Gastroesophageal sphincter (tissue), 4 donors: ENCODE measurements around the gene PLA2G7. TPM values are rescaled to one million over a fixed set of nuclear protein-coding genes. Genes with fewer than 3 reads are reported as not detected.

Experiments used
- ATAC-seq: fragments of 150-250 bp; one replicate; pipeline ENCODE4 v1.9.1; 2016; ENCODE audit warnings: mild to moderate bottlenecking, moderate library complexity
- H3K27ac ChIP-seq, 4 donors: fragments of 200-600 bp; sonication (generic) in 3 of 4; 1 replicate in 3 of 4; 2 replicates in 1 of 4; pipeline ENCODE4 v1.5.1; 2016 to 2019
- H3K27me3 ChIP-seq: fragments of 200-600 bp; sonication (generic); one replicate; pipeline ENCODE4 v1.5.1; 2019
- H3K36me3 ChIP-seq, 2 donors: fragments of 200-600 bp; sonication (generic); one replicate each; pipeline ENCODE4 v1.5.1; 2019; ENCODE audit warnings: control low read depth in 1 of 2
- H3K4me1 ChIP-seq, 3 donors: fragments of 200-600 bp; sonication (generic); 1 replicate in 2 of 3; 2 replicates in 1 of 3; pipeline ENCODE4 v1.5.1; 2016 to 2019; ENCODE audit warnings: control low read depth in 2 of 3
- H3K4me3 ChIP-seq, 2 donors: fragments of 200-600 bp; sonication (generic); one replicate each; pipeline ENCODE4 v1.5.1; 2019; ENCODE audit warnings: mild to moderate bottlenecking in 1 of 2, moderate library complexity in 1 of 2
- H3K9me3 ChIP-seq, 3 donors: fragments of 200-600 bp; sonication (generic); one replicate each; pipeline ENCODE4 v1.5.1; 2017 to 2019; ENCODE audit warnings: control low read depth in 2 of 3
- CTCF ChIP-seq, 4 experiments: fragments of 200-600 bp in 2 of 4; fragments of 450-650 bp in 2 of 4; sonication (generic) in 1 of 4; IDR thresholded peaks; one replicate each; pipeline ENCODE4 v1.5.1; 2017 to 2019; ENCODE audit warnings: antibody characterized with exemption in 4 of 4, mild to moderate bottlenecking in 2 of 4, moderate library complexity in 2 of 4
- EP300 ChIP-seq: sonication (generic); formaldehyde crosslinking; IDR thresholded peaks from one replicate; pipeline ENCODE4 v1.6.1; 2017; ENCODE audit warnings: antibody characterized with exemption, mild to moderate bottlenecking
- POLR2A ChIP-seq, 2 donors: fragments of 450-650 bp; IDR thresholded peaks; one replicate each; pipeline ENCODE4 v1.6.1; 2017; ENCODE audit warnings: antibody characterized with exemption in 2 of 2, mild to moderate bottlenecking in 2 of 2, moderate library complexity in 1 of 2
- POLR2AphosphoS5 ChIP-seq: sonication (generic); formaldehyde crosslinking; IDR thresholded peaks from one replicate; pipeline ENCODE4 v1.6.1; 2017; ENCODE audit warnings: antibody characterized with exemption
- WGBS, 2 donors: methylation state at CpG; one replicate each; pipeline ENCODE4 v1.1.5; 2018; ENCODE audit warnings: low coverage in 1 of 2; 5-methylcytosine and 5-hydroxymethylcytosine counted together
- total RNA-seq, 4 donors: library from RNA; depleted of rRNA; stranded (reverse); fragments of >200 nt; gene quantifications; one replicate each; pipeline ENCODE4 v1.1.0, GENCODE V29; 2016

The PLA2G7 gene
- total RNA-seq, 4 donors from 2014 or later, result not detected

- Histone ChIP-seq H3K27me3 (no peaks in the 10 kb centered on the region), H3K4me3 (no peak overlapping the region), H3K4me1 (peaks cover 0 to 6% (median 0%) of the 10 kb centered on the region in 3 donors), H3K36me3 (no peaks in the 10 kb centered on the region), H3K27ac (no peak overlapping the region), H3K9me3 (no peaks in the 10 kb centered on the region)
- 54 to 56% methylated on average over 7 of the region's 7 CpGs for WGBS, 2 donors
- no peak for ATAC-seq
- no peak for TF ChIP-seq CTCF (IDR thresholded peaks at IDR 0.05)
- TF ChIP-seq EP300, result no peak
- no peak for TF ChIP-seq POLR2AphosphoS5
- no peak for TF ChIP-seq POLR2A (IDR thresholded peaks at IDR 0.05)
Measured at GRCh38 chr6:46756469-46757213, 21.5 kb upstream of the PLA2G7 start.

DNA sequence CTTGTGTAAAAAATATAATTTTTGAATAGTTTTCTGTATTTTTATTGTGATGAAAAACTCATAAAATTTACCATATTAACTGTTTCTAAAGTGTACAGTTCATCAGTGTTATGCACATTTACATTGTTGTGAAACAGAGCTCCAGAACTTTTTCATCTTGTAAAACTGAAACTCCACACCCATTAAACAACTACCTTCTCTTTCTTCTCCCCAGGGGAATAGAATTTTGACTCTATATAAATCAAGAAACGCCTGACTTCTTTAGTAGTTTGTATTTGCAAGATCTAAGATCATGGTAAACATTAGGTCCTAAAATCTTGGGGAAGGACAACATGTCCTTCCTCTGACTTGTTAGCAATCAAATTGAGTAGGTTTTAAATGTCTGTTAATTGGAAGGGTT is 20.7 kb upstream of the PLA2G7 start:
- Histone ChIP-seq H3K36me3 (no peaks in the 10 kb centered on the region), H3K4me1 (peaks cover 0 to 6% (median 0%) of the 10 kb centered on the region in 3 donors), H3K4me3 (no peak overlapping the region), H3K9me3 (no peaks in the 10 kb centered on the region), H3K27ac (no peak overlapping the region), H3K27me3 (no peaks in the 10 kb centered on the region)
- TF ChIP-seq POLR2AphosphoS5 (no peak), EP300 (no peak), CTCF (IDR thresholded peaks at IDR 0.05) (no peak), POLR2A (IDR thresholded peaks at IDR 0.05) (no peak)
- no peak for ATAC-seq
- 61 to 69% methylated on average over 1 of the region's 1 CpG for WGBS, 2 donors

DNA sequence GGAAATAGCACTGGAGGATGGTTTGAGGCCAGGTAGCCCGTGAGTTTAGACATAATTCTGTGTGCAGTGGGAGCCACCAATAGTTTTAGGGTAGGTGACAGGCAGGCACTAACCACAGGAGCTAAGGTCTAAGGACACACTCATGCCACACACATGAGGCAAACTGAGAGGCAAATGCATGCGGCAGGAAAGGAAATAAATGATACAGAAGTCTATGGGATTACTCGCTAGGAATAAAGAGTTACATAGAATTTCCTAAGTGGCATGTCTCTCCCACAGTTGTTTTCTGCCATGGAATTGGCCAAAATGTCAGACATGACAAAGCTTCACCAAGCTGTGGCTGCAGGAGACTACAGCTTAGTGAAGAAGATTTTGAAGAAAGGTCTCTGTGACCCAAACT is 16.5 kb upstream of the PLA2G7 start:
- no peaks in the 10 kb centered on the region for H3K4me1 ChIP-seq
- no peak for ATAC-seq
- H3K4me3 ChIP-seq, result no peak overlapping the region
- no peaks in the 10 kb centered on the region for H3K27me3 ChIP-seq
- H3K9me3 ChIP-seq, result no peaks in the 10 kb centered on the region
- no peaks in the 10 kb centered on the region for H3K36me3 ChIP-seq
- TF ChIP-seq EP300, result no peak
- TF ChIP-seq POLR2AphosphoS5, result no peak
- no peak for TF ChIP-seq POLR2A (IDR thresholded peaks at IDR 0.05)
- TF ChIP-seq CTCF (IDR thresholded peaks at IDR 0.05), result no peak
- H3K27ac ChIP-seq, result no peak overlapping the region
- WGBS, 2 donors, result 83 to 95% methylated on average over 1 to 3 of the region's 3 CpGs

GRCh38 chr6:46749731-46750130 is 14.6 kb upstream of the PLA2G7 start:
- 65 to 75% methylated on average over 4 to 5 of the region's 5 CpGs for WGBS, 2 donors
- Histone ChIP-seq H3K4me3 (no peak overlapping the region), H3K27me3 (no peaks in the 10 kb centered on the region), H3K4me1 (no peaks in the 10 kb centered on the region), H3K36me3 (no peaks in the 10 kb centered on the region), H3K27ac (no peak overlapping the region), H3K9me3 (no peaks in the 10 kb centered on the region)
- TF ChIP-seq POLR2A (IDR thresholded peaks at IDR 0.05), result no peak
- no peak for TF ChIP-seq EP300
- no peak for TF ChIP-seq CTCF (IDR thresholded peaks at IDR 0.05)
- no peak for TF ChIP-seq POLR2AphosphoS5
- no peak for ATAC-seq

DNA sequence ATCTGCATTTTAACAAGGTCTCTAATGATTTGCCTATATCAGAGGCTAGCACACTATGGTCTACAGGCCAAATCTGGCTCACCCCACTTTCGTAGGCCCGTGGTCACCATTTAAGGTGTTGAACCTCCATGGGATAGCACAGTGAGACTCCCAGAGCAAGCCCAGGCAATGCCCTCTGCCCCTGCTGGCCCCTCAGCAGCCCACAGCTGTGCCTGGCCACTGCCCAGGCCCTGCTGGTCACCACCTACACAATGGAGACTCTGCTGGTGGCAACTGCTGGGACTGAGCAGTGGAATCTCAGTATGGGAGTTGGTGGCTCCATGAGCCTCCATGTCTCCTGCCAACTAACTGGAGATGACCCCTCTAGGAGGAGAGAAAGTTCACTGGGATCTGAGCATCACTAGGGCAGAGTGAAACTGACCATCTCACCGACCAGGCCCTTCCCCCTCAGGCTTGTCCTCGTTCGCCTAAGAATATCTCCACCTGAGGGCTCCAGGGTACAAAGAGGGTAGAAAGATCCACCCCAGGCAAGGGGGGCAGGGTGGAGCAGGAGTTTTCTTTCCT is 13.8 kb upstream of the PLA2G7 start:
- H3K27ac ChIP-seq, result no peak overlapping the region

More for the DNA sequence above, 13.8 kb upstream of the PLA2G7 start:
- WGBS, 2 donors, result 89 to 100% methylated on average over 3 of the region's 5 CpGs
- Histone ChIP-seq H3K4me3 (no peak overlapping the region), H3K27me3 (no peaks in the 10 kb centered on the region), H3K9me3 (no peaks in the 10 kb centered on the region), H3K36me3 (no peaks in the 10 kb centered on the region), H3K4me1 (no peaks in the 10 kb centered on the region)
- TF ChIP-seq POLR2AphosphoS5, result no peak
- TF ChIP-seq POLR2A (IDR thresholded peaks at IDR 0.05), result no peak
- no peak for TF ChIP-seq EP300
- no peak for TF ChIP-seq CTCF (IDR thresholded peaks at IDR 0.05)
- ATAC-seq, result no peak
